Measurements from ENCODE around the gene NTN1. TPM values are rescaled to one million over a fixed set of nuclear protein-coding genes. Genes with fewer than 3 reads are reported as not detected.
"Not testable (repeated sequence)": the region's sequence is repeated elsewhere in the genome, so short reads cannot be mapped to it uniquely, and the experiment has no call there.

Gene NTN1
- total RNA-seq, 1 experiment from 2014 or later: 1.2 TPM

- no peaks in the 10 kb centered on the region for H3K27me3 ChIP-seq (ENCODE audit: insufficient read depth, low read length)
- no peak overlapping the region for H3K9ac ChIP-seq (ENCODE audit: extremely low read depth, insufficient read length, low read length)
- H2BK5ac ChIP-seq (ENCODE audit: insufficient read length, low read length): no peak overlapping the region
- no peak overlapping the region for H2BK20ac ChIP-seq (ENCODE audit: low read depth, low read length, poor library complexity, severe bottlenecking)
- H3K23me2 ChIP-seq (ENCODE audit: insufficient read length, low read depth, low read length, poor library complexity, severe bottlenecking): no peaks in the 10 kb centered on the region
- no peak overlapping the region for H2BK15ac ChIP-seq (ENCODE audit: low read depth, low read length)
- no peak overlapping the region for H3K14ac ChIP-seq (ENCODE audit: insufficient read depth, low read length)
- Mint-ChIP-seq H3K9me3 (peaks cover 0 to 3% of the 10 kb centered on the region in 2 experiments; a peak in 2 of 5 replicates), H3K27ac (no peak overlapping the region; a peak in 1 of 7 replicates), H3K36me3 (ENCODE audit: insufficient read depth in 1 of 3, low read depth in 3 of 3) (peaks cover 0 to 8% (median 0%) of the 10 kb centered on the region in 3 experiments; a peak in 3 of 7 replicates), H3K4me3 (no peak overlapping the region), H3K27me3 (ENCODE audit: low read depth) (peaks cover 26% of the 10 kb centered on the region), H3K4me1 (peaks cover 25 to 51% of the 10 kb centered on the region in 2 experiments)
- H3K4me2 ChIP-seq (ENCODE audit: insufficient read depth, insufficient read length, low read length): no peak overlapping the region
- no peak overlapping the region for H3K56ac ChIP-seq (ENCODE audit: insufficient read length, low read depth, low read length)
- no peak overlapping the region for H4K8ac ChIP-seq (replicated peaks; ENCODE audit: insufficient read length, low read depth, low read length)
- H2BK12ac ChIP-seq (ENCODE audit: insufficient read length, low read depth, low read length): no peak overlapping the region
- no peak overlapping the region for H2BK120ac ChIP-seq (ENCODE audit: low read depth, low read length, poor library complexity, severe bottlenecking)
- no peak overlapping the region for H2AFZ ChIP-seq (ENCODE audit: low read length)
- TF ChIP-seq, protein P1, sequence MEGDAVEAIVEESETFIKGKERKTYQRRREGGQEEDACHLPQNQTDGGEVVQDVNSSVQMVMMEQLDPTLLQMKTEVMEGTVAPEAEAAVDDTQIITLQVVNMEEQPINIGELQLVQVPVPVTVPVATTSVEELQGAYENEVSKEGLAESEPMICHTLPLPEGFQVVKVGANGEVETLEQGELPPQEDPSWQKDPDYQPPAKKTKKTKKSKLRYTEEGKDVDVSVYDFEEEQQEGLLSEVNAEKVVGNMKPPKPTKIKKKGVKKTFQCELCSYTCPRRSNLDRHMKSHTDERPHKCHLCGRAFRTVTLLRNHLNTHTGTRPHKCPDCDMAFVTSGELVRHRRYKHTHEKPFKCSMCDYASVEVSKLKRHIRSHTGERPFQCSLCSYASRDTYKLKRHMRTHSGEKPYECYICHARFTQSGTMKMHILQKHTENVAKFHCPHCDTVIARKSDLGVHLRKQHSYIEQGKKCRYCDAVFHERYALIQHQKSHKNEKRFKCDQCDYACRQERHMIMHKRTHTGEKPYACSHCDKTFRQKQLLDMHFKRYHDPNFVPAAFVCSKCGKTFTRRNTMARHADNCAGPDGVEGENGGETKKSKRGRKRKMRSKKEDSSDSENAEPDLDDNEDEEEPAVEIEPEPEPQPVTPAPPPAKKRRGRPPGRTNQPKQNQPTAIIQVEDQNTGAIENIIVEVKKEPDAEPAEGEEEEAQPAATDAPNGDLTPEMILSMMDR (conservative IDR thresholded peaks at IDR 0.05): no peak
- H3K4ac ChIP-seq (ENCODE audit: low read depth, low read length): no peak overlapping the region
- DNase-seq: no peak
- no peak overlapping the region for H3K23ac ChIP-seq (ENCODE audit: insufficient read length, low read depth, low read length)
- no peak overlapping the region for H3K18ac ChIP-seq (ENCODE audit: insufficient read length, low read depth, low read length)
- no peaks in the 10 kb centered on the region for H3K79me1 ChIP-seq (ENCODE audit: insufficient read depth, low read depth, low read length, poor library complexity, severe bottlenecking)
- no CpG with 5 or more reads among the region's 6 CpGs for WGBS (ENCODE audit: extremely low coverage, insufficient read length, low lambda C conversion rate)
- H4K20me1 ChIP-seq (ENCODE audit: control insufficient read depth, insufficient read depth, insufficient read length): no peaks in the 10 kb centered on the region
- no peak overlapping the region for H3K27ac ChIP-seq (ENCODE audit: insufficient read length, low read depth, low read length)
- no peaks in the 10 kb centered on the region for H3K9me3 ChIP-seq (ENCODE audit: control insufficient read depth, low read depth, low read length)
- no peak overlapping the region for H4K5ac ChIP-seq (ENCODE audit: insufficient read length, low read depth, low read length)
- no peak overlapping the region for H3T11ph ChIP-seq (ENCODE audit: low read length)
- H3K79me2 ChIP-seq (ENCODE audit: insufficient read depth, low read length): no peaks in the 10 kb centered on the region
- no peak overlapping the region for H2AK5ac ChIP-seq (ENCODE audit: insufficient read length, low read length)
- no peak overlapping the region for H4K91ac ChIP-seq (ENCODE audit: insufficient read length, low read depth, low read length)
- H3K4me1 ChIP-seq (ENCODE audit: insufficient read depth, low read length): no peaks in the 10 kb centered on the region
Measured at GRCh38 chr17:9151091-9151490, 129.8 kb downstream of the NTN1 start.

DNA sequence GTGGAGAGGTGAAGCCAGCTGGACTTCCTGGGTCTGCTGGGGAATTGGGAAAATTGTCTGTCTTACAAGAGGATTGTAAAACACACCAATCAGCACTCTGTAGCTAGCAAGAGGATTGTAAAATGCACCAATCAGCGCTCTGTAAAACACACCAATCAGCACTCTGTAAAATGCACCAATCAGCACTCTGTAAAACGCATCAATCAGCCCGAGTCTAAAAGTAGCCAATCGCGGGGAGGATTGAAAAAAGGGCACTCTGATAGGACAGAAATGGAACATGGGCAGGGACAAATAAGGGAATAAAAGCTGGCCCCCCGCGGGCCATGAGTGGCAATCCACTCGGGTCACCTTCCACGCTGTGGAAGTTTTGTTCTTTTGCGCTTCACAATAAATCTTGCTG is 130.4 kb downstream of the NTN1 start:
- not testable (repeated sequence) for H2BK15ac ChIP-seq (ENCODE audit: low read depth, low read length); H3K36me3 Mint-ChIP-seq (ENCODE audit: insufficient read depth in 1 of 3, low read depth in 3 of 3); H3K9me3 Mint-ChIP-seq

More for the DNA sequence above, 130.4 kb downstream of the NTN1 start:
- not testable (repeated sequence) for H3K79me1 ChIP-seq (ENCODE audit: insufficient read depth, low read depth, low read length, poor library complexity, severe bottlenecking); H2BK20ac ChIP-seq (ENCODE audit: low read depth, low read length, poor library complexity, severe bottlenecking); H3K56ac ChIP-seq (ENCODE audit: insufficient read length, low read depth, low read length); H3K27ac ChIP-seq (ENCODE audit: insufficient read length, low read depth, low read length); H4K5ac ChIP-seq (ENCODE audit: insufficient read length, low read depth, low read length); H3K4me3 Mint-ChIP-seq; H2BK12ac ChIP-seq (ENCODE audit: insufficient read length, low read depth, low read length); H3K23ac ChIP-seq (ENCODE audit: insufficient read length, low read depth, low read length); H3K9me3 ChIP-seq (ENCODE audit: control insufficient read depth, low read depth, low read length); H3K9ac ChIP-seq (ENCODE audit: extremely low read depth, insufficient read length, low read length); H4K8ac ChIP-seq (replicated peaks; ENCODE audit: insufficient read length, low read depth, low read length); H3K4me2 ChIP-seq (ENCODE audit: insufficient read depth, insufficient read length, low read length); H2BK5ac ChIP-seq (ENCODE audit: insufficient read length, low read length); H2AFZ ChIP-seq (ENCODE audit: low read length); H3K79me2 ChIP-seq (ENCODE audit: insufficient read depth, low read length); H3K27me3 ChIP-seq (ENCODE audit: insufficient read depth, low read length); H3K14ac ChIP-seq (ENCODE audit: insufficient read depth, low read length); H3K18ac ChIP-seq (ENCODE audit: insufficient read length, low read depth, low read length); H3K4me1 ChIP-seq (ENCODE audit: insufficient read depth, low read length); H3K4ac ChIP-seq (ENCODE audit: low read depth, low read length); H3K27ac Mint-ChIP-seq; H4K20me1 ChIP-seq (ENCODE audit: control insufficient read depth, insufficient read depth, insufficient read length); H2BK120ac ChIP-seq (ENCODE audit: low read depth, low read length, poor library complexity, severe bottlenecking); H3K23me2 ChIP-seq (ENCODE audit: insufficient read length, low read depth, low read length, poor library complexity, severe bottlenecking); H4K91ac ChIP-seq (ENCODE audit: insufficient read length, low read depth, low read length); DNase-seq; H2AK5ac ChIP-seq (ENCODE audit: insufficient read length, low read length); H3T11ph ChIP-seq (ENCODE audit: low read length)
- H3K4me1 Mint-ChIP-seq: peaks cover 25 to 51% of the 10 kb centered on the region in 2 experiments
- peaks cover 26% of the 10 kb centered on the region for H3K27me3 Mint-ChIP-seq (ENCODE audit: low read depth)
- WGBS (ENCODE audit: extremely low coverage, insufficient read length, low lambda C conversion rate): no CpG with 5 or more reads among the region's 10 CpGs
